HG03442 (cell line): ENCODE results near the gene CUX1.
"Not testable (repeated sequence)": the region's sequence is repeated elsewhere in the genome, so short reads cannot be mapped to it uniquely, and the experiment has no call there.

Source experiments
- ATAC-seq: cut with Tn5 transposase; IDR thresholded peaks from one replicate; pipeline ENCODE4 v1.9.1; 2021; ENCODE audit warnings: mild to moderate bottlenecking, moderate library complexity; ENCODE audit not compliant: unreplicated experiment

Gene CUX1

GRCh38 chr7:102165136-102165535, 347.7 kb downstream of the CUX1 start:
- no peak for ATAC-seq

- no peak for ATAC-seq
Measured at GRCh38 chr7:102167254-102167653, 349.8 kb downstream of the CUX1 start.

- ATAC-seq: no peak
Measured at GRCh38 chr7:102169651-102170392, 352.4 kb downstream of the CUX1 start.

GRCh38 chr7:102170393-102170970, 353.1 kb downstream of the CUX1 start:
- no peak for ATAC-seq

GRCh38 chr7:102173669-102174068, 356.2 kb downstream of the CUX1 start:
- no peak for ATAC-seq

GRCh38 chr7:102175423-102176170, 358.2 kb downstream of the CUX1 start:
- ATAC-seq: no peak

- ATAC-seq: no peak
Measured at GRCh38 chr7:102178410-102178809, 361.0 kb downstream of the CUX1 start.

- ATAC-seq: no peak
Measured at GRCh38 chr7:102180727-102181126, 363.3 kb downstream of the CUX1 start.

- ATAC-seq: no peak
Measured at GRCh38 chr7:102181517-102181916, 364.1 kb downstream of the CUX1 start.

GRCh38 chr7:102182016-102182415, 364.6 kb downstream of the CUX1 start:
- ATAC-seq: no peak

- ATAC-seq: not testable (repeated sequence)
Measured at GRCh38 chr7:102183848-102184247, 366.4 kb downstream of the CUX1 start.

- no peak for ATAC-seq
Measured at GRCh38 chr7:102184303-102184702, 366.9 kb downstream of the CUX1 start.

GRCh38 chr7:102185796-102186195, 368.4 kb downstream of the CUX1 start:
- no peak for ATAC-seq

- no peak for ATAC-seq
Measured at GRCh38 chr7:102186306-102186705, 368.9 kb downstream of the CUX1 start.

- no peak for ATAC-seq
Measured at GRCh38 chr7:102188746-102189145, 371.3 kb downstream of the CUX1 start.

- no peak for ATAC-seq
Measured at GRCh38 chr7:102189756-102190155, 372.3 kb downstream of the CUX1 start.

GRCh38 chr7:102190776-102191350, 373.4 kb downstream of the CUX1 start:
- ATAC-seq: no peak

GRCh38 chr7:102191556-102192379, 374.3 kb downstream of the CUX1 start:
- no peak for ATAC-seq

GRCh38 chr7:102192790-102193189, 375.4 kb downstream of the CUX1 start:
- ATAC-seq: no peak

GRCh38 chr7:102193806-102194205, 376.4 kb downstream of the CUX1 start:
- no peak for ATAC-seq

- no peak for ATAC-seq
Measured at GRCh38 chr7:102195361-102195760, 377.9 kb downstream of the CUX1 start.
